ENCODE data around the gene RBM28.

The RBM28 gene

GRCh38 chr7:128270826-128271272 lies 72.9 kb downstream of the RBM28 start:
- Histone ChIP-seq H3K9me3 (ENCODE audit: control insufficient read depth, low read length) (no peaks in the 10 kb centered on the region), H3K9ac (ENCODE audit: low read length) (no peak overlapping the region), H3K36me3 (ENCODE audit: control insufficient read depth, insufficient read depth, low read length) (no peaks in the 10 kb centered on the region), H3K27me3 (ENCODE audit: control insufficient read depth, insufficient read depth, low read length) (peaks cover 27% of the 10 kb centered on the region), H3K4me3 (ENCODE audit: low read length) (no peak overlapping the region), H3K4me1 (ENCODE audit: control insufficient read depth, insufficient read depth, low read length) (peaks cover 18% of the 10 kb centered on the region)

- Histone ChIP-seq H3K27me3 (ENCODE audit: control insufficient read depth, insufficient read depth, low read length) (peaks cover 27% of the 10 kb centered on the region), H3K9ac (ENCODE audit: low read length) (no peak overlapping the region), H3K4me3 (ENCODE audit: low read length) (no peak overlapping the region), H3K4me1 (ENCODE audit: control insufficient read depth, insufficient read depth, low read length) (peaks cover 41% of the 10 kb centered on the region), H3K36me3 (ENCODE audit: control insufficient read depth, insufficient read depth, low read length) (no peaks in the 10 kb centered on the region), H3K9me3 (ENCODE audit: control insufficient read depth, low read length) (no peaks in the 10 kb centered on the region)
Measured at GRCh38 chr7:128268233-128268632, 75.5 kb downstream of the RBM28 start.

- Histone ChIP-seq H3K9ac (ENCODE audit: low read length) (no peak overlapping the region), H3K4me1 (ENCODE audit: control insufficient read depth, insufficient read depth, low read length) (peaks cover 41% of the 10 kb centered on the region), H3K4me3 (ENCODE audit: low read length) (no peak overlapping the region), H3K27me3 (ENCODE audit: control insufficient read depth, insufficient read depth, low read length) (peaks cover 23% of the 10 kb centered on the region), H3K9me3 (ENCODE audit: control insufficient read depth, low read length) (no peaks in the 10 kb centered on the region), H3K36me3 (ENCODE audit: control insufficient read depth, insufficient read depth, low read length) (no peaks in the 10 kb centered on the region)
Measured at GRCh38 chr7:128267595-128267924, 76.1 kb downstream of the RBM28 start.

GRCh38 chr7:128266883-128267594 lies 76.7 kb downstream of the RBM28 start:
- Histone ChIP-seq H3K36me3 (ENCODE audit: control insufficient read depth, insufficient read depth, low read length) (no peaks in the 10 kb centered on the region), H3K9ac (ENCODE audit: low read length) (no peak overlapping the region), H3K4me3 (ENCODE audit: low read length) (no peak overlapping the region), H3K27me3 (ENCODE audit: control insufficient read depth, insufficient read depth, low read length) (peaks cover 18% of the 10 kb centered on the region), H3K9me3 (ENCODE audit: control insufficient read depth, low read length) (no peaks in the 10 kb centered on the region), H3K4me1 (ENCODE audit: control insufficient read depth, insufficient read depth, low read length) (peaks cover 41% of the 10 kb centered on the region)

DNA sequence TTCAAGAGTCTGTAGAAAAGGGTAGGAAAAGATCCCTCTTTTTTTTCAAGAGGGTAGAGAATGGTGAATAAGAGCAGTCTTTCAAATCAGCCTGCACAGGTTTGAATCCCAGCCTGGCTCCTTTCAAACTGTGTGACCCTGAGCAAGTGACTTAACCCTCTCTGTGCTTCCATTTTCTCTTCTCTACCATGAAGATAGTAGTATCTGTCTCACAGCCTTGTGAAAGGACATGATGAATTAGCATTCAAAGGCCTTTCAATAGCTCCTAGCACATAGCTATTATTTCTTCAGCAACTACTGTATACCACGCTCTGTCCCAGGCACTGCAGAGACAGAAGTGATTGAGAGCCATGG lies 77.2 kb downstream of the RBM28 start:
- Histone ChIP-seq H3K9me3 (ENCODE audit: control insufficient read depth, low read length) (no peaks in the 10 kb centered on the region), H3K4me1 (ENCODE audit: control insufficient read depth, insufficient read depth, low read length) (peaks cover 41% of the 10 kb centered on the region), H3K9ac (ENCODE audit: low read length) (no peak overlapping the region), H3K4me3 (ENCODE audit: low read length) (no peak overlapping the region), H3K27me3 (ENCODE audit: control insufficient read depth, insufficient read depth, low read length) (peaks cover 13% of the 10 kb centered on the region), H3K36me3 (ENCODE audit: control insufficient read depth, insufficient read depth, low read length) (no peaks in the 10 kb centered on the region)

- Histone ChIP-seq H3K9me3 (ENCODE audit: control insufficient read depth, low read length) (no peaks in the 10 kb centered on the region), H3K9ac (ENCODE audit: low read length) (no peak overlapping the region), H3K4me3 (ENCODE audit: low read length) (no peak overlapping the region), H3K27me3 (ENCODE audit: control insufficient read depth, insufficient read depth, low read length) (peaks cover 7% of the 10 kb centered on the region), H3K36me3 (ENCODE audit: control insufficient read depth, insufficient read depth, low read length) (no peaks in the 10 kb centered on the region), H3K4me1 (ENCODE audit: control insufficient read depth, insufficient read depth, low read length) (peaks cover 36% of the 10 kb centered on the region)
Measured at GRCh38 chr7:128265906-128266300, 77.8 kb downstream of the RBM28 start.

- H3K4me1 ChIP-seq (ENCODE audit: control insufficient read depth, insufficient read depth, low read length), result peaks cover 36% of the 10 kb centered on the region
- peaks cover under 1% of the 10 kb centered on the region for H3K27me3 ChIP-seq (ENCODE audit: control insufficient read depth, insufficient read depth, low read length)
- H3K9me3 ChIP-seq (ENCODE audit: control insufficient read depth, low read length), result no peaks in the 10 kb centered on the region
- H3K9ac ChIP-seq (ENCODE audit: low read length), result no peak overlapping the region
- H3K4me3 ChIP-seq (ENCODE audit: low read length), result no peak overlapping the region
- no peaks in the 10 kb centered on the region for H3K36me3 ChIP-seq (ENCODE audit: control insufficient read depth, insufficient read depth, low read length)
Measured at GRCh38 chr7:128265156-128265905, 78.4 kb downstream of the RBM28 start.

DNA sequence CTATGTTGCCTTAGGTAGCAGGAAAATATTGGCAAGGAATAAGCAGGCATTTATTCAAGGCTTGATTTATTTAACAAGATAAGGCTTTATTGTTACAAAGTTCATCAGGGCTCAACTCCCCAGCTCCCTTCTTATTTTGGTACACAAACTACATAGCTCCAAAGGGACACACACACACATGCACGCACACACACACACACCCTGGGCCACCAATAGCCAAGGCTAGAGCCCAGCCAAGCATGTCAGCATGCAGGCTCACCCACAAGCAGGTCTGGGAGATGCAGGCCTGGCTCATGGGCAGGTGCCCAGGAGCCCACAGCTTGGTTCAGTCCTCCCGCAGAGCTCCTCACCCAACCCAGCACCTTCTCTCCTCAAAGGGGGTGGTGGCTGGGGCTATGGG lies 79.2 kb downstream of the RBM28 start:
- Histone ChIP-seq H3K27me3 (ENCODE audit: control insufficient read depth, insufficient read depth, low read length) (no peaks in the 10 kb centered on the region), H3K36me3 (ENCODE audit: control insufficient read depth, insufficient read depth, low read length) (no peaks in the 10 kb centered on the region), H3K4me1 (ENCODE audit: control insufficient read depth, insufficient read depth, low read length) (peaks cover 44% of the 10 kb centered on the region), H3K9ac (ENCODE audit: low read length) (no peak overlapping the region), H3K9me3 (ENCODE audit: control insufficient read depth, low read length) (no peaks in the 10 kb centered on the region), H3K4me3 (ENCODE audit: low read length) (no peak overlapping the region)

- H3K9ac ChIP-seq (ENCODE audit: low read length), result no peak overlapping the region
Measured at GRCh38 chr7:128263420-128263819, 80.3 kb downstream of the RBM28 start.

DNA sequence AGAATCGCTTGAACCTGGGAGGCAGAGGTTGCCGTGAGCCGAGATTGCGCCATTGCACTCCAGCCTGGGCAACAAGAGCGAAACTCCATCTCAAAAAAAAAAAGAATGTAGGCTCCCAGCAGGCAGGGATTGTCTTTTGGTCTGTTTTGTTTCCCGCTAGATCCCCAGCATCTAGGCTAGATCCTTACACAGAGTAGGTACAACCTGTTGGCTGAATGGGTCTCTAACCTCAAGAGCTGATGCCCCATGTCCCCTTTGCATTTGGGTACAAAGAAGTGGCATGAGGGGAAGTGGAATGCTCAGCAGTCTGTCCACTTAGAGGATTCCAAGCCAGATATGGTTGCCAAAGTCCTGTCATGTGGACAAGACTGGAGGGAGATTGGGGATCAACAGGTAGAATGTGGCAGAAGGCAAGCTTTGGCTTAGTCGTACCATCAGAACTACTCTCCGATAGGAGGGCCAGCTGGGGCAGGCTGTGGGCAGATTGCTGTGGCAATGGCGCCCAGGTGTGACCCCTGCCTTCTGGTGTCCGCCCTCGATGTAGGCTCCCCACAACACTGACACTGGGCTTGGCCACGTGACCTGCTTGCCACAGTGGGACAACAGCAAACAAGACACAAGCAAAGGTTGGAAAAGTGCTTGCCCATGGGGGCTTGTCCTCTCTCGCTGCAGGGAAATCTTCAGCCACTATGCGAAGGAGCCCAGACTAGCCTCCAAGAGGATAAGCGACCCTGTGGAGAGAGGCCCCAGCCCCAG lies 81.3 kb downstream of the RBM28 start:
- Histone ChIP-seq H3K4me1 (ENCODE audit: control insufficient read depth, insufficient read depth, low read length) (peaks cover 49% of the 10 kb centered on the region), H3K36me3 (ENCODE audit: control insufficient read depth, insufficient read depth, low read length) (no peaks in the 10 kb centered on the region), H3K27me3 (ENCODE audit: control insufficient read depth, insufficient read depth, low read length) (no peaks in the 10 kb centered on the region), H3K9ac (ENCODE audit: low read length) (no peak overlapping the region), H3K4me3 (ENCODE audit: low read length) (no peak overlapping the region), H3K9me3 (ENCODE audit: control insufficient read depth, low read length) (no peaks in the 10 kb centered on the region)

More at GRCh38 chr7:128263420-128263819, 80.3 kb downstream of the RBM28 start:
- no peaks in the 10 kb centered on the region for H3K9me3 ChIP-seq (ENCODE audit: control insufficient read depth, low read length)
- no peak overlapping the region for H3K4me3 ChIP-seq (ENCODE audit: low read length)
- H3K36me3 ChIP-seq (ENCODE audit: control insufficient read depth, insufficient read depth, low read length), result no peaks in the 10 kb centered on the region
- H3K4me1 ChIP-seq (ENCODE audit: control insufficient read depth, insufficient read depth, low read length), result peaks cover 49% of the 10 kb centered on the region
- no peaks in the 10 kb centered on the region for H3K27me3 ChIP-seq (ENCODE audit: control insufficient read depth, insufficient read depth, low read length)

DNA sequence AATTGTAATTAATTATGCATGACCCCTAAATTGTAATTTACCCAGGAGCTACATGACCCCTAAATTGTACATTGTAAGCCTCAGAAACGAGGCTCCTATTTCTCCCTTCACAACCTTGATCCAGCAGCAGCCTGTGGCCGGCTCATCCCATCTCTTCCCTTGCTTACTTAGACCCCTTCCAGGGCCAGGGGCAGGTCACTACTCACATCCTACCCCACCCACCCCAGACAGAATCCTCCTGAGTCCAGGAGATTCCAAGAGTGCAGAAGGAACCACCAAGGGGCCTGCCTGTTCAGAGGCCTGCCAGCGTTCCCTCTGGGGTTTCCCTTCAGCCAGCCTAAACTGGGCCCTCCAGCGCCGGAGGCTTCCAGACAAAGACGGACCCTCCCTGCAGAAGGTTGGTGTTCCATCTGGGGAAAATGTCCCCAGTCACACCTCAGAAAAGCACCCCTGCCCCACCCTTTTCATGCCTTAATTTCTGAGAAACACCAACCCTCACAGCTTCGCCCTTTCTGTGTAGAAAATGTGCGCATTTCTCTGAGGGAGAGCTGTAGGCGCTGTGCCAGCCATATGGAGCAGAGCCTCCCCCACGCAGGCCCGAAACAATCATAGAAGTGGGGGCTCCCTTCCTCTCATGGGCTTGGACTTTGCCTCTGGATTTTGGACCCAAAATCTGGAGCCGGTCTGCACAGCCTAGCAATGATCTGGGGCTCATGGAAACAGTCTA lies 83.5 kb downstream of the RBM28 start:
- no peak overlapping the region for H3K4me3 ChIP-seq (ENCODE audit: low read length)
- peaks cover 37% of the 10 kb centered on the region for H3K4me1 ChIP-seq (ENCODE audit: control insufficient read depth, insufficient read depth, low read length)
- no peak overlapping the region for H3K9ac ChIP-seq (ENCODE audit: low read length)

More for the DNA sequence above, 83.5 kb downstream of the RBM28 start:
- no peaks in the 10 kb centered on the region for H3K9me3 ChIP-seq (ENCODE audit: control insufficient read depth, low read length)
- no peaks in the 10 kb centered on the region for H3K36me3 ChIP-seq (ENCODE audit: control insufficient read depth, insufficient read depth, low read length)
- H3K27me3 ChIP-seq (ENCODE audit: control insufficient read depth, insufficient read depth, low read length), result no peaks in the 10 kb centered on the region

Measured in mucosa of stomach (tissue), 1 donor.